HepG2 (cell line): ENCODE measurements around the gene SUSD4. TPM values are rescaled to one million over a fixed set of nuclear protein-coding genes. Genes with fewer than 3 reads are reported as not detected.

Experiments used
- ATAC-seq: fragments of 200-7000 bp; cut with Tn5 transposase; 3 replicates; pipeline ENCODE4 v1.9.1; 2020; ENCODE audit warnings: mild to moderate bottlenecking, moderate library complexity
- BruUV-seq: library from RNA; stranded (reverse); fragments of 400-500 nt; replicated peaks from 2 replicates; lab custom pipeline; 2021; lab: Mats Ljungman, UMichigan
- CTCF ChIA-PET: fragments of 300-600 bp; formaldehyde crosslinking; extraction: SDS; loops from one replicate; lab custom pipeline; 2021; ENCODE audit warnings: low total read pairs, inconsistent platforms, low intra/inter-chr PET ratio; lab: Yijun Ruan, JAX
- POLR2A ChIA-PET: fragments of 350-600 bp; sonication (Branson Sonifier 250); formaldehyde crosslinking; loops from one replicate; lab custom pipeline; 2020; ENCODE audit warnings: antibody characterized with exemption, inconsistent platforms; lab: Yijun Ruan, JAX
- DNase-seq: peaks from one replicate; pipeline ENCODE4 v3.0.0-alpha.2; 2015; ENCODE audit warnings: low spot score
- FAIRE-seq: peaks from 3 replicates; lab custom pipeline; 2011; peaks lifted over from hg19 to GRCh38; lab: Jason Lieb, UNC
- H2AFZ ChIP-seq: one replicate; pipeline ENCODE4 v1.6.1; 2011; ENCODE audit warnings: low read length, inconsistent platforms
- H3K27ac ChIP-seq: fragments of 300-600 bp; 3 replicates; pipeline ENCODE4 v1.8.0; 2011; ENCODE audit warnings: mixed run types, mild to moderate bottlenecking, mixed read lengths, low read length, inconsistent platforms; ENCODE audit not compliant: insufficient read depth; ENCODE audit errors: extremely low read length
- H3K27me3 ChIP-seq, 2 experiments: fragments of 200-600 bp in 1 of 2; 2 replicates in 1 of 2; 3 replicates in 1 of 2; pipeline versions ENCODE4 v1.6.0 to v1.8.0; 2011; ENCODE audit warnings: low read length in 2 of 2, mild to moderate bottlenecking in 2 of 2, moderate library complexity in 2 of 2, inconsistent platforms in 1 of 2; ENCODE audit not compliant: insufficient read depth in 2 of 2, control insufficient read depth in 1 of 2
- H3K36me3 ChIP-seq, 2 experiments: fragments of 200-600 bp in 1 of 2; replicated peaks in 1 of 2; 2 replicates in 1 of 2; 3 replicates in 1 of 2; pipeline versions ENCODE4 v1.5.1 to v1.8.0; 2011; ENCODE audit warnings: low read length in 2 of 2, inconsistent platforms in 1 of 2; ENCODE audit not compliant: insufficient read depth in 2 of 2, control insufficient read depth in 1 of 2
- H3K4me1 ChIP-seq: 2 replicates; pipeline ENCODE4 v1.5.1; 2012; ENCODE audit warnings: low read length, inconsistent platforms; ENCODE audit not compliant: insufficient read depth
- H3K4me2 ChIP-seq: 2 replicates; pipeline ENCODE4 v1.6.0; 2011; ENCODE audit warnings: low read depth, low read length, inconsistent platforms
- H3K4me3 ChIP-seq, 3 experiments: fragments of 200-600 bp in 1 of 3; sonication (generic), shearing (Covaris generic) in 1 of 3; replicated peaks in 1 of 3; 2 replicates each; pipeline ENCODE4 v1.5.1; 2011 to 2016; ENCODE audit warnings: low read length in 3 of 3, inconsistent platforms in 2 of 3, low read depth in 2 of 3, mild to moderate bottlenecking in 2 of 3, control low read depth in 1 of 3, mixed read lengths in 1 of 3; ENCODE audit not compliant: insufficient read depth in 1 of 3
- H3K79me2 ChIP-seq: one replicate; pipeline ENCODE4 v1.6.1; 2011; ENCODE audit warnings: low read length, inconsistent platforms; ENCODE audit not compliant: insufficient read depth
- H3K9ac ChIP-seq: 2 replicates; pipeline ENCODE4 v1.6.0; 2011; ENCODE audit warnings: mild to moderate bottlenecking, low read depth, low read length, inconsistent platforms; ENCODE audit not compliant: insufficient read depth
- H3K9me3 ChIP-seq: 2 replicates; pipeline ENCODE4 v1.5.1; 2012; ENCODE audit warnings: mild to moderate bottlenecking, low read length
- H4K20me1 ChIP-seq: 2 replicates; pipeline ENCODE4 v1.6.0; 2011; ENCODE audit warnings: inconsistent platforms, mild to moderate bottlenecking, low read length, moderate library complexity; ENCODE audit not compliant: insufficient read depth
- CBFB ChIP-seq: sonication (generic); formaldehyde crosslinking; IDR thresholded peaks from 2 replicates; pipeline ENCODE4 v1.4.0; 2020; ENCODE audit warnings: missing genetic modification reagents
- HOXD1 ChIP-seq: sonication (generic); formaldehyde crosslinking; IDR thresholded peaks from 2 replicates; pipeline ENCODE4 v1.5.0; 2020; ENCODE audit warnings: missing genetic modification reagents
- JUNB ChIP-seq: sonication (generic); formaldehyde crosslinking; IDR thresholded peaks from 2 replicates; pipeline ENCODE4 v1.8.0; 2022; ENCODE audit warnings: missing genetic modification reagents, mild to moderate bottlenecking, borderline replicate concordance
- KLF13 ChIP-seq: sonication (generic); formaldehyde crosslinking; IDR thresholded peaks from 2 replicates; pipeline ENCODE4 v1.4.0; 2020; ENCODE audit warnings: mild to moderate bottlenecking, missing genetic modification reagents
- MAF1 ChIP-seq: sonication (generic); formaldehyde crosslinking; IDR thresholded peaks from 2 replicates; pipeline ENCODE4 v1.5.0; 2020; ENCODE audit warnings: missing genetic modification reagents, borderline replicate concordance
- ZNF124 ChIP-seq: sonication (generic); formaldehyde crosslinking; IDR thresholded peaks from 2 replicates; pipeline ENCODE4 v1.4.0; 2020; ENCODE audit warnings: missing genetic modification reagents
- ZNF484 ChIP-seq: sonication (generic); formaldehyde crosslinking; IDR thresholded peaks from 2 replicates; pipeline ENCODE4 v1.5.1; 2020; ENCODE audit warnings: mild to moderate bottlenecking, low read depth, missing genetic modification reagents, borderline replicate concordance
- WGBS: methylation state at CpG from one replicate; pipeline ENCODE4 v1.1.6; 2017; ENCODE audit warnings: low lambda C conversion rate; 5-methylcytosine and 5-hydroxymethylcytosine counted together
- in situ Hi-C: cut with HindIII; loops from 2 replicates; pipeline ENCODE4 v1.10.0; 2017; ENCODE audit warnings: low pct_unique_long_range_greater_than_20kb; ENCODE audit not compliant: extremely low pct_ligation_motif_present
- intact Hi-C: fragments of 100-400 bp; cut with micrococcal nuclease; formaldehyde crosslinking; loops from one replicate; pipeline ENCODE4 v1.10.0; 2022; ENCODE audit not compliant: unreplicated experiment
- polyA plus RNA-seq, 8 experiments: library from polyadenylated mRNA; depleted of rRNA in 3 of 8; stranded (reverse) in 7 of 8; unstranded in 1 of 8; fragments of >200 nt; fragmentation: Illumina TruSeq in 4 of 8; extraction: Trizol in 4 of 8; gene quantifications; 2 replicates each; pipeline versions ENCODE4 v1.2.1 to v1.2.3, GENCODE V29; 2011 to 2016; ENCODE audit warnings: low read depth in 4 of 8, missing spikeins in 1 of 8, mixed read lengths in 1 of 8; ENCODE audit not compliant: insufficient read depth in 1 of 8
- total RNA-seq, 5 experiments: library from RNA; depleted of rRNA; stranded (reverse); fragments of >200 nt; fragmentation: Illumina TruSeq; extraction: Trizol; gene quantifications; 2 replicates each; pipeline ENCODE4 v1.2.3, GENCODE V29; 2016; ENCODE audit warnings: low read depth in 1 of 5
- TF ChIP-seq, protein P1 (sequence below): sonication (generic); formaldehyde crosslinking; IDR thresholded peaks from 2 replicates; pipeline ENCODE4 v1.8.0; 2022; ENCODE audit warnings: mild to moderate bottlenecking, missing genetic modification reagents
- TF ChIP-seq, protein P2 (sequence below): sonication (generic); formaldehyde crosslinking; conservative IDR thresholded peaks from 2 replicates; pipeline ENCODE4 v1.8.0; 2022; ENCODE audit warnings: missing genetic modification reagents
- TF ChIP-seq, protein P3 (sequence below): sonication (generic); formaldehyde crosslinking; IDR thresholded peaks from 2 replicates; pipeline ENCODE4 v1.9.0; 2021; ENCODE audit warnings: missing genetic modification reagents, borderline replicate concordance

SUSD4 gene
- total and polyA plus RNA-seq, 2 of the 13 experiments (the other 11 are each of a cell fraction or from before 2014, with no cell fraction given), result not detected

DNA sequence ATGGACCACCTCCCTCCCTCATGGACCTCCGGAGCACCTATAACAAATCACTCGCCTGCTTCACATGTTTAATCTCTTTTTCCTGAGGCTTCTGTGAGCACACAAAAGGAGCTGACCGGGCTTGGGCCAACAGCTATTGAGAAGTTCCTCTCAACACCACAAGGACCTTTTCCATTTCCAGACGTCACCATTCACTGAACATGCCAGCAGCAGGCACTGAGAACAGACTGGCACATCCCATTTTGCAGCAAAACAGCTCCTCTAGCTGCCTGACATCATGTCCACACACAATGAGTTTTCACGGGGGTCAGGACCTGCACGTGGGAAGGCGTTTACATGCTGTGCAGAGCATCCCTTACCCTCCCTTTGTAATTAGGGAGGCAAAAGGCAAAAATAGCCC is 11.0 kb downstream of the SUSD4 start:
- no peak overlapping the region for H3K9ac ChIP-seq
- H3K4me1 ChIP-seq, result no peaks in the 10 kb centered on the region
- no peak overlapping the region for H2AFZ ChIP-seq
- POLR2A ChIA-PET, result no interaction called here
- no peak overlapping the region for H3K4me3 ChIP-seq
- no TSS peak for BruUV-seq
- peaks cover 0 to 20% of the 10 kb centered on the region in 2 experiments; a peak in 2 of 5 replicates for H3K27me3 ChIP-seq
- no peaks in the 10 kb centered on the region for H3K79me2 ChIP-seq
- H3K4me2 ChIP-seq, result no peak overlapping the region
- no peak overlapping the region for H3K27ac ChIP-seq
- in situ Hi-C loops, result no loop called here
- ATAC-seq, result no peak
- H3K9me3 ChIP-seq, result no peaks in the 10 kb centered on the region
- no peak for TF ChIP-seq KLF13 (CRISPR knock-in tag)
- no peak for TF ChIP-seq CBFB (CRISPR knock-in tag)
- no peak for TF ChIP-seq HOXD1 (CRISPR knock-in tag)
- TF ChIP-seq MAF1 (CRISPR knock-in tag), result no peak
- TF ChIP-seq, protein P1, sequence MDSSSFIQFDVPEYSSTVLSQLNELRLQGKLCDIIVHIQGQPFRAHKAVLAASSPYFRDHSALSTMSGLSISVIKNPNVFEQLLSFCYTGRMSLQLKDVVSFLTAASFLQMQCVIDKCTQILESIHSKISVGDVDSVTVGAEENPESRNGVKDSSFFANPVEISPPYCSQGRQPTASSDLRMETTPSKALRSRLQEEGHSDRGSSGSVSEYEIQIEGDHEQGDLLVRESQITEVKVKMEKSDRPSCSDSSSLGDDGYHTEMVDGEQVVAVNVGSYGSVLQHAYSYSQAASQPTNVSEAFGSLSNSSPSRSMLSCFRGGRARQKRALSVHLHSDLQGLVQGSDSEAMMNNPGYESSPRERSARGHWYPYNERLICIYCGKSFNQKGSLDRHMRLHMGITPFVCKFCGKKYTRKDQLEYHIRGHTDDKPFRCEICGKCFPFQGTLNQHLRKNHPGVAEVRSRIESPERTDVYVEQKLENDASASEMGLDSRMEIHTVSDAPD (CRISPR knock-in tag), result no peak
- no peak for TF ChIP-seq ZNF484 (CRISPR knock-in tag)
- TF ChIP-seq, protein P2, sequence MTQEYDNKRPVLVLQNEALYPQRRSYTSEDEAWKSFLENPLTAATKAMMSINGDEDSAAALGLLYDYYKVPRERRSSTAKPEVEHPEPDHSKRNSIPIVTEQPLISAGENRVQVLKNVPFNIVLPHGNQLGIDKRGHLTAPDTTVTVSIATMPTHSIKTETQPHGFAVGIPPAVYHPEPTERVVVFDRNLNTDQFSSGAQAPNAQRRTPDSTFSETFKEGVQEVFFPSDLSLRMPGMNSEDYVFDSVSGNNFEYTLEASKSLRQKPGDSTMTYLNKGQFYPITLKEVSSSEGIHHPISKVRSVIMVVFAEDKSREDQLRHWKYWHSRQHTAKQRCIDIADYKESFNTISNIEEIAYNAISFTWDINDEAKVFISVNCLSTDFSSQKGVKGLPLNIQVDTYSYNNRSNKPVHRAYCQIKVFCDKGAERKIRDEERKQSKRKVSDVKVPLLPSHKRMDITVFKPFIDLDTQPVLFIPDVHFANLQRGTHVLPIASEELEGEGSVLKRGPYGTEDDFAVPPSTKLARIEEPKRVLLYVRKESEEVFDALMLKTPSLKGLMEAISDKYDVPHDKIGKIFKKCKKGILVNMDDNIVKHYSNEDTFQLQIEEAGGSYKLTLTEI, result no peak
- TF ChIP-seq, protein P3, sequence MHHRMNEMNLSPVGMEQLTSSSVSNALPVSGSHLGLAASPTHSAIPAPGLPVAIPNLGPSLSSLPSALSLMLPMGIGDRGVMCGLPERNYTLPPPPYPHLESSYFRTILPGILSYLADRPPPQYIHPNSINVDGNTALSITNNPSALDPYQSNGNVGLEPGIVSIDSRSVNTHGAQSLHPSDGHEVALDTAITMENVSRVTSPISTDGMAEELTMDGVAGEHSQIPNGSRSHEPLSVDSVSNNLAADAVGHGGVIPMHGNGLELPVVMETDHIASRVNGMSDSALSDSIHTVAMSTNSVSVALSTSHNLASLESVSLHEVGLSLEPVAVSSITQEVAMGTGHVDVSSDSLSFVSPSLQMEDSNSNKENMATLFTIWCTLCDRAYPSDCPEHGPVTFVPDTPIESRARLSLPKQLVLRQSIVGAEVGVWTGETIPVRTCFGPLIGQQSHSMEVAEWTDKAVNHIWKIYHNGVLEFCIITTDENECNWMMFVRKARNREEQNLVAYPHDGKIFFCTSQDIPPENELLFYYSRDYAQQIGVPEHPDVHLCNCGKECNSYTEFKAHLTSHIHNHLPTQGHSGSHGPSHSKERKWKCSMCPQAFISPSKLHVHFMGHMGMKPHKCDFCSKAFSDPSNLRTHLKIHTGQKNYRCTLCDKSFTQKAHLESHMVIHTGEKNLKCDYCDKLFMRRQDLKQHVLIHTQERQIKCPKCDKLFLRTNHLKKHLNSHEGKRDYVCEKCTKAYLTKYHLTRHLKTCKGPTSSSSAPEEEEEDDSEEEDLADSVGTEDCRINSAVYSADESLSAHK, result no peak
- no peak for TF ChIP-seq JUNB (CRISPR knock-in tag)
- no peak for TF ChIP-seq ZNF124 (CRISPR knock-in tag)
- TF ChIP-seq, all 625 proteins: peak for 0
- DNase-seq, result no peak
- WGBS, result 25% methylated on average over 7 of the region's 7 CpGs
- Histone ChIP-seq H4K20me1 (no peaks in the 10 kb centered on the region), H3K36me3 (no peaks in the 10 kb centered on the region)
- CTCF ChIA-PET, result no interaction called here
- intact Hi-C loops, result no loop called here
- FAIRE-seq, result no peak
